Adrenal gland (tissue), 12 donors: ENCODE data around the gene BNIP1. TPM values are rescaled to one million over a fixed set of nuclear protein-coding genes. Genes with fewer than 3 reads are reported as not detected.

Source experiments
- DNase-seq, 7 donors: peaks; one replicate each; pipeline ENCODE4 v3.0.0-alpha.2; 2019 to 2020
- H3K27ac ChIP-seq, 5 donors: fragments of 200-600 bp; sonication (generic) in 4 of 5; 1 replicate in 3 of 5; 2 replicates in 2 of 5; pipeline versions ENCODE4 v1.5.1 to v1.8.0; 2016 to 2020; ENCODE audit warnings: mild to moderate bottlenecking in 1 of 5
- H3K27me3 ChIP-seq: fragments of 200-600 bp; 2 replicates; pipeline ENCODE4 v1.8.0; 2021
- H3K36me3 ChIP-seq, 2 donors: fragments of 200-600 bp; replicated peaks in 1 of 2; 1 replicate in 1 of 2; 2 replicates in 1 of 2; pipeline versions ENCODE4 v1.5.1 to v1.8.0; 2018 to 2022
- H3K4me1 ChIP-seq, 2 donors: fragments of 200-600 bp; replicated peaks in 1 of 2; 1 replicate in 1 of 2; 2 replicates in 1 of 2; pipeline versions ENCODE4 v1.5.1 to v1.8.0; 2018 to 2021
- H3K4me3 ChIP-seq, 4 donors: fragments of 200-600 bp; sonication (generic) in 3 of 4; one replicate each; pipeline ENCODE4 v1.5.1; 2016 to 2018
- H3K9me3 ChIP-seq, 3 donors: fragments of 200-600 bp; sonication (generic) in 1 of 3; replicated peaks in 1 of 3; 1 replicate in 2 of 3; 2 replicates in 1 of 3; pipeline versions ENCODE4 v1.5.1 to v1.8.0; 2016 to 2021
- POLR2A ChIP-seq, 2 donors: fragments of 450-650 bp; IDR thresholded peaks; one replicate each; pipeline ENCODE4 v1.6.1; 2017; ENCODE audit warnings: antibody characterized with exemption in 2 of 2, mild to moderate bottlenecking in 2 of 2, moderate library complexity in 1 of 2
- WGBS, 4 donors: extraction: QIAGEN DNeasy Blood & Tissue Kit in 2 of 4; methylation state at CpG; one replicate each; pipeline versions ENCODE4 v1.1.5 to v1.1.7; 2013 to 2017; 5-methylcytosine and 5-hydroxymethylcytosine counted together
- intact Hi-C, 2 donors: fragments of 100-400 bp; cut with DNase I; formaldehyde crosslinking; loops; one replicate each; pipeline versions ENCODE4 v1.14.1 to v1.15.0; 2022 to 2023
- polyA plus RNA-seq, 3 donors: library from polyadenylated mRNA; stranded (reverse); fragments of 200-250 nt in 2 of 3; fragments of 350-450 nt in 1 of 3; fragmentation: Illumina TruSeq in 1 of 3; extraction: RNeasy Lipid Tissue Mini Kit (QIAGEN cat#74804) in 1 of 3; gene quantifications; one replicate each; pipeline ENCODE4 v1.2.3, GENCODE V29; 2013 to 2014
- total RNA-seq, 9 donors: library from RNA; depleted of rRNA in 4 of 9; stranded (reverse); fragments of >200 nt in 4 of 9; fragments of 120-200 nt in 1 of 9; fragmentation: NEBNext Ultra II Directional in 1 of 9; extraction: Animal tissue kit (Norgen Biotek cat#: 25700) in 1 of 9; gene quantifications; one replicate each; pipeline versions ENCODE4 v1.1.0 to v1.2.4, GENCODE V29; 2013 to 2023
- TF ChIP-seq, protein P1 (sequence below), 6 experiments: fragments of 450-650 bp in 4 of 6; fragments of 200-600 bp in 2 of 6; sonication (generic) in 1 of 6; IDR thresholded peaks; 1 replicate in 5 of 6; 2 replicates in 1 of 6; pipeline versions ENCODE4 v1.5.1 to v1.8.0; 2016 to 2021; ENCODE audit warnings: antibody characterized with exemption in 6 of 6, mild to moderate bottlenecking in 2 of 6, moderate library complexity in 1 of 6
- donor health status: healthy with polysubstance abuse.
- donor health status: Bipolar disorder and iron deficiency.
- donor health status: DM: yes; HTN: yes; CAD: no.
- donor health status: DM: no; HTN: no; CAD: no.
- donor health status: DM: no; HTN: no; CAD: no.
- donor health status: DM: yes; HTN: yes; CAD: no.

Gene BNIP1
- total and polyA plus RNA-seq, 12 donors = 5.9 to 28.8 (median 15.0) TPM

DNA sequence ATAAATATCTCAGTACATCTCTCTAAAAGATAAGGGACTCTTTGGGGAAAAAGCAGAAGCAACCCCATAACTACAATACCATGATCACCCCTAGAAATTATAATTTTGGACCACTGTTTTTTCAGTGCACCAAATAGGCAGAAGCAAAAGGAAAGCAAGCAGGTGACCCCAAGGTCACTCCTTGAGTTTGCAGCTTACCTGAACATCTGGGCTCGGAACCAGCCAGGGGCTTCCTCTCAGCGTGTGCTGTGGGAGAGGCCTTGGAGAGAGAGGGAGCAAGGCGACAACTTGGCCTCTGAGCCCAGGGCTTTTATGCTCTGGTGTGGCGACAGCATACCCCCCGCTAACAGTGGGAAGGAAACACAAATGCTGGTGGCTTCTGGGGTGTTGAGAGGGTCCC, 16.8 kb downstream of the BNIP1 start:
- no peak for DNase-seq
- Histone ChIP-seq H3K4me3 (no peak overlapping the region), H3K27me3 (no peaks in the 10 kb centered on the region), H3K9me3 (no peaks in the 10 kb centered on the region), H3K27ac (no peak overlapping the region), H3K4me1 (peaks cover 3 to 14% of the 10 kb centered on the region in 2 donors), H3K36me3 (peaks cover 0 to 47% of the 10 kb centered on the region in 2 donors)
- intact Hi-C loops = no loop called here
- 86 to 97% (median 93%) methylated on average over 5 of the region's 5 CpGs for WGBS, 4 donors
- TF ChIP-seq, protein P1, sequence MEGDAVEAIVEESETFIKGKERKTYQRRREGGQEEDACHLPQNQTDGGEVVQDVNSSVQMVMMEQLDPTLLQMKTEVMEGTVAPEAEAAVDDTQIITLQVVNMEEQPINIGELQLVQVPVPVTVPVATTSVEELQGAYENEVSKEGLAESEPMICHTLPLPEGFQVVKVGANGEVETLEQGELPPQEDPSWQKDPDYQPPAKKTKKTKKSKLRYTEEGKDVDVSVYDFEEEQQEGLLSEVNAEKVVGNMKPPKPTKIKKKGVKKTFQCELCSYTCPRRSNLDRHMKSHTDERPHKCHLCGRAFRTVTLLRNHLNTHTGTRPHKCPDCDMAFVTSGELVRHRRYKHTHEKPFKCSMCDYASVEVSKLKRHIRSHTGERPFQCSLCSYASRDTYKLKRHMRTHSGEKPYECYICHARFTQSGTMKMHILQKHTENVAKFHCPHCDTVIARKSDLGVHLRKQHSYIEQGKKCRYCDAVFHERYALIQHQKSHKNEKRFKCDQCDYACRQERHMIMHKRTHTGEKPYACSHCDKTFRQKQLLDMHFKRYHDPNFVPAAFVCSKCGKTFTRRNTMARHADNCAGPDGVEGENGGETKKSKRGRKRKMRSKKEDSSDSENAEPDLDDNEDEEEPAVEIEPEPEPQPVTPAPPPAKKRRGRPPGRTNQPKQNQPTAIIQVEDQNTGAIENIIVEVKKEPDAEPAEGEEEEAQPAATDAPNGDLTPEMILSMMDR (IDR thresholded peaks at IDR 0.05) = no peak
- TF ChIP-seq POLR2A (IDR thresholded peaks at IDR 0.05) = no peak

- Histone ChIP-seq H3K27me3 (no peaks in the 10 kb centered on the region), H3K4me3 (no peak overlapping the region), H3K36me3 (peaks cover 0 to 32% of the 10 kb centered on the region in 2 donors), H3K9me3 (no peaks in the 10 kb centered on the region), H3K27ac (peak overlapping the region in 4 of 5 donors; percentile 29 to 81 (median 62)), H3K4me1 (peaks cover 3 to 14% of the 10 kb centered on the region in 2 donors)
- peak in 1 of 2 donors; percentile 30 for TF ChIP-seq POLR2A (IDR thresholded peaks at IDR 0.05)
- TF ChIP-seq, protein P1 (IDR thresholded peaks at IDR 0.05) = peak in 1 of 6 experiments; percentile 35
- intact Hi-C loops = no loop called here
- 43 to 78% (median 55%) methylated on average over 3 to 7 of the region's 7 CpGs for WGBS, 4 donors
- DNase-seq = peak; percentile 78 to 90 (median 87)
Measured at GRCh38 chr5:173163219-173163618, 18.9 kb downstream of the BNIP1 start.

DNA sequence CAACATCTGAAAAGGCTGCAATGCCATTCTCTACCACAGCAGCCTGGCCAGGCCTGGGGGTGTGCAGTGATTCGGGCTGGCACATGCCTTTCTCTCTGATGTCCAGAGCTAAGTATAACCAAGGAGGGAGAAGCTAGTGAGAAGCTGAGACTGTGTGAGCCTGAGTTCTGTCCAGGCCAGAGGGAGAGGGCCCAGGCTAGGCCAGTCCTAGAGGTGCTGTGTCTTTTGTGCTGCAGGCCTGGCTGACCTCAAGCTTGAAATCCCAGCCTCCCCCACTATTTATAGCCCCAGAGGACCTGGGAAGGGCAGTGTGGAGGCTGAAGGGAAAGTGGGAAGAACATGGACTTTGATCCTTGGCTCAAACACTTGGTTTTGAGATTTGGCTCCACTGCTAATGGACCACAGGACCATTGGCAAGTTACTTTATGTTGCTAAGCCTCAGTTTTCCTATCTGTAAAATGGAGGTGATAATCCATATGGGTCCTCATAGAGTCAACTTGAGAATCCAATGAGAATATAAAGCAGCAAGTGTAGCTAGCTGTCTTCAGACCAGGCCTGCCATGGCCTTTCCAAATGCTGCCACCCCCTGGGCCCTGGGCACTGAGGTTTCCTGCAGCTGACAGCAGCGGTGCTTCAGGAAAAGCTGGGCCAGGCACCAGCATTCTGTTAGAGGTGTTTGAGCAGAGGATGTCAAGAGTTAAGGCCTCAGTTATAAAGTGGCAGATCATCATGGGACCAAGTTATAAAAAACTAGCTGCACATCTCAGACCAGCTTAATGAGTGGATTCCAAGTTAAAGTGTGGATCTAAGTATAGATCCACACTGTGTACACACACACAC, 21.1 kb downstream of the BNIP1 start:
- DNase-seq = no peak
- Histone ChIP-seq H3K4me1 (peaks cover 3 to 14% of the 10 kb centered on the region in 2 donors), H3K9me3 (no peaks in the 10 kb centered on the region), H3K27ac (no peak overlapping the region), H3K36me3 (peaks cover 0 to 12% of the 10 kb centered on the region in 2 donors), H3K4me3 (no peak overlapping the region), H3K27me3 (no peaks in the 10 kb centered on the region)
- intact Hi-C loops = no loop called here
- TF ChIP-seq POLR2A (IDR thresholded peaks at IDR 0.05) = no peak
- TF ChIP-seq, protein P1 (IDR thresholded peaks at IDR 0.05) = no peak
- WGBS, 4 donors = 89 to 96% (median 90%) methylated on average over 2 of the region's 2 CpGs

GRCh38 chr5:173172166-173172565, 27.8 kb downstream of the BNIP1 start:
- no peak overlapping the region for H3K4me3 ChIP-seq
- H3K27me3 ChIP-seq = no peaks in the 10 kb centered on the region
- DNase-seq = no peak
- H3K36me3 ChIP-seq = no peaks in the 10 kb centered on the region
- intact Hi-C loops = no loop called here
- H3K9me3 ChIP-seq = no peaks in the 10 kb centered on the region
- H3K27ac ChIP-seq = no peak overlapping the region
- H3K4me1 ChIP-seq = no peaks in the 10 kb centered on the region
- WGBS, 4 donors = 80 to 90% (median 84%) methylated on average over 8 of the region's 8 CpGs
- TF ChIP-seq, protein P1 (IDR thresholded peaks at IDR 0.05) = no peak
- TF ChIP-seq POLR2A (IDR thresholded peaks at IDR 0.05) = no peak
